ENCODE data around the gene IFIH1. TPM values are rescaled to one million over a fixed set of nuclear protein-coding genes. Genes with fewer than 3 reads are reported as not detected.

IFIH1 gene
- total and polyA plus RNA-seq, 10 donors = 13.2 to 53.8 (median 37.8) TPM

DNA sequence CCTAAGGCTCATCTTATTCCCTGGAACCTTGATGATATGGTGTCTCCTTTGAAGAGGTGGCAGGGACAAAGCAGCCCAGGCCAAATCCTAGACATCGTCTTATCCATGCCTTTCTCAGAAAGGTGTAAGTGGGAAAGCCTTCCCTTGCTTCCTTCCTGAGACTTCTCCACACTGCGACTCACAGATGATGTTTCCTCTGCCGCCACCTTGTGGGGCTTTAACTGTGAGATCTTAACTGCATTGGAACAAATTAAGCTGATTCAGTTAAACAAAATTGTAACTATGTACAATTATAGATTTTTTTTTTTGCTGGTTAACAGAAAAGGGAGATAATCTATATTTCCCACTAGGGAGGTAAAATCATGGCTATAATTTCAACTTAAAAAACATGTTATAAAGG lies 15.5 kb upstream of the IFIH1 start:
- Histone ChIP-seq H3K9me3 (no peaks in the 10 kb centered on the region), H3K4me3 (no peak overlapping the region), H3K36me3 (no peaks in the 10 kb centered on the region), H3K4me1 (peaks cover 0 to 26% (median 0%) of the 10 kb centered on the region in 6 donors), H3K27me3 (replicated peaks in 1 of 7) (no peaks in the 10 kb centered on the region), H3K27ac (no peak overlapping the region)
- intact Hi-C loops (cut with DNase I; ENCODE audit: low total_unique reads) = no loop called here
- DNase-seq = no peak
- 18 to 35% (median 29%) methylated on average over 3 of the region's 3 CpGs for WGBS, 5 donors
- no peak for TF ChIP-seq POLR2AphosphoS5 (IDR thresholded peaks at IDR 0.05)
- TF ChIP-seq, protein P1, sequence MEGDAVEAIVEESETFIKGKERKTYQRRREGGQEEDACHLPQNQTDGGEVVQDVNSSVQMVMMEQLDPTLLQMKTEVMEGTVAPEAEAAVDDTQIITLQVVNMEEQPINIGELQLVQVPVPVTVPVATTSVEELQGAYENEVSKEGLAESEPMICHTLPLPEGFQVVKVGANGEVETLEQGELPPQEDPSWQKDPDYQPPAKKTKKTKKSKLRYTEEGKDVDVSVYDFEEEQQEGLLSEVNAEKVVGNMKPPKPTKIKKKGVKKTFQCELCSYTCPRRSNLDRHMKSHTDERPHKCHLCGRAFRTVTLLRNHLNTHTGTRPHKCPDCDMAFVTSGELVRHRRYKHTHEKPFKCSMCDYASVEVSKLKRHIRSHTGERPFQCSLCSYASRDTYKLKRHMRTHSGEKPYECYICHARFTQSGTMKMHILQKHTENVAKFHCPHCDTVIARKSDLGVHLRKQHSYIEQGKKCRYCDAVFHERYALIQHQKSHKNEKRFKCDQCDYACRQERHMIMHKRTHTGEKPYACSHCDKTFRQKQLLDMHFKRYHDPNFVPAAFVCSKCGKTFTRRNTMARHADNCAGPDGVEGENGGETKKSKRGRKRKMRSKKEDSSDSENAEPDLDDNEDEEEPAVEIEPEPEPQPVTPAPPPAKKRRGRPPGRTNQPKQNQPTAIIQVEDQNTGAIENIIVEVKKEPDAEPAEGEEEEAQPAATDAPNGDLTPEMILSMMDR (IDR thresholded peaks at IDR 0.05 in 8 of 11, conservative IDR thresholded peaks at IDR 0.05 in 3 of 11) = peak in 9 of 11 experiments; percentile 6 to 53 (median 34)

- TF ChIP-seq, protein P1 (IDR thresholded peaks at IDR 0.05 in 8 of 11, conservative IDR thresholded peaks at IDR 0.05 in 3 of 11) = no peak
- TF ChIP-seq POLR2AphosphoS5 (IDR thresholded peaks at IDR 0.05) (no peak), POLR2A (IDR thresholded peaks at IDR 0.05) (no peak)
Measured at GRCh38 chr2:162330881-162331280, 12.4 kb upstream of the IFIH1 start.

DNA sequence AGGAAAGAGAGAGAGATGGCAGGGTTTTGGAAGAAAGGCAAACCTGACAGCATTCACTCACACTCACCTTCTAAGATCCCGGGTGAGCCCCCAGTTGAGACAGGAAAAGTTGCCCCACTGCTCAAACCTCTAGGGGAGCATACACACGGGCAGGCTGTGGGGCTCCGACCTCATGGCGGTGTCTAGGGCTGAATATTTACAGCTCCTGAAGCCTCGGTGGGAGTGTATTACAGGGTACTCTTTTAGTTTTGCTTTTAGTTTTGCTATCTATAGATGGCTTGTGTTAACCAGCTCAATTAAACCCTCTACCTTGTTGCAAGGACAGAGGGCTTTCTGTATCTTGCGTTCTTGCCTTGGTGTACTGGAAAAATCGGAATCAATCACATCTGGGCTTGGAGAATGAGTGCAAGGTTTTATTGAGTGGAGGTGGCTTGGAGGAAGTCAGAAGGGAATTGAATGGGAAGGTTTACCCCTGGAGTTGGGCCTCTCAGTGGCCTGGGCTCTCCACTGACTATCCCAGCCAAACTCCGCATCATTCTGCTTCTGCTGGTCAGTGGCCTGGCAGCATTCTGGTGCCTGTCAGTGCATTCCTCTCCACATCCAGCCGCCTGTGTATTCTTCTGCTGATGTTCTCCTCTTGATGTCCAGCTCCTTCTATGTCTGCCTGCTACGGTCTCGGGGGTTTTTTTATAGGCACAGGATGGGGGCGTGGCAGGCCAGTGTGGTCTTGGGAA lies 10.1 kb upstream of the IFIH1 start:
- intact Hi-C loops (cut with DNase I; ENCODE audit: low total_unique reads) = no loop called here
- Histone ChIP-seq H3K27ac (peak overlapping the region in 2 of 8 donors; percentile 30 to 54), H3K36me3 (no peaks in the 10 kb centered on the region), H3K9me3 (peaks cover 0 to 4% (median 0%) of the 10 kb centered on the region in 8 donors), H3K27me3 (replicated peaks in 1 of 7) (no peaks in the 10 kb centered on the region), H3K4me3 (peak overlapping the region in 1 of 8 donors; percentile 22), H3K4me1 (peaks cover 0 to 19% (median 0%) of the 10 kb centered on the region in 6 donors)
- no peak for DNase-seq
- 77 to 86% (median 80%) methylated on average over 12 of the region's 12 CpGs for WGBS, 5 donors
- TF ChIP-seq, protein P1 (IDR thresholded peaks at IDR 0.05 in 8 of 11, conservative IDR thresholded peaks at IDR 0.05 in 3 of 11) = no peak
- TF ChIP-seq POLR2A (IDR thresholded peaks at IDR 0.05) (no peak), POLR2AphosphoS5 (IDR thresholded peaks at IDR 0.05) (no peak)

More at GRCh38 chr2:162330881-162331280, 12.4 kb upstream of the IFIH1 start:
- intact Hi-C loops (cut with DNase I; ENCODE audit: low total_unique reads) = no loop called here
- Histone ChIP-seq H3K27me3 (replicated peaks in 1 of 7) (no peaks in the 10 kb centered on the region), H3K9me3 (peaks cover 0 to 4% (median 0%) of the 10 kb centered on the region in 8 donors), H3K4me1 (peaks cover 0 to 28% (median 0%) of the 10 kb centered on the region in 6 donors), H3K4me3 (no peak overlapping the region), H3K27ac (no peak overlapping the region), H3K36me3 (no peaks in the 10 kb centered on the region)
- DNase-seq = no peak
- WGBS, 5 donors = 90 to 100% (median 98%) methylated on average over 1 of the region's 1 CpG

DNA sequence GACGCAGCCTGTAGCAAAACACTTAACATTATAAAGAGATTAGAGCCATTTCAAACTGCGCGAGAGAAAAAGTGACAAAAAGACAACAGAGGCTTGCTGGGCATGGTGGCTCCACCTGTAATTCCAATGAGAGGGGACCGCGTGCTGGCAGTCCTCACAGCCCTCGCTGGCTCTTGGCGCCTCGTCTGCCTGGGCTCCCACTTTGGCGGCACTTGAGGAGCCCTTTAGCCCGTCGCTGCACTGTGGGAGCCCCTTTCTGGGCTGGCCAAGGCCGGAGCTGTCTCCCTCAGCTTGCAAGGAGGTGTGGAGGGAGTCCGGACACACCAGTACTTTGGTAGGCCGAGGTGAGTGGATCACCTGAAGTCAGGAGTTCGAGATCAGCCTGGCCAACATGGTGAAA lies 9.3 kb upstream of the IFIH1 start:
- H3K4me1 ChIP-seq = peaks cover 0 to 19% (median 0%) of the 10 kb centered on the region in 6 donors
- WGBS, 5 donors = 94 to 97% (median 97%) methylated on average over 15 of the region's 15 CpGs
- no peak overlapping the region for H3K4me3 ChIP-seq
- TF ChIP-seq POLR2AphosphoS5 (IDR thresholded peaks at IDR 0.05) = no peak
- TF ChIP-seq, protein P1 (IDR thresholded peaks at IDR 0.05 in 8 of 11, conservative IDR thresholded peaks at IDR 0.05 in 3 of 11) = no peak
- H3K27ac ChIP-seq = peak overlapping the region in 1 of 8 donors; percentile 54
- no peaks in the 10 kb centered on the region for H3K36me3 ChIP-seq
- peaks cover 0 to 4% (median 0%) of the 10 kb centered on the region in 8 donors for H3K9me3 ChIP-seq
- H3K27me3 ChIP-seq (replicated peaks in 1 of 7) = no peaks in the 10 kb centered on the region
- no peak for DNase-seq
- intact Hi-C loops (cut with DNase I; ENCODE audit: low total_unique reads) = no loop called here
